Parietal lobe (tissue), 2 donors: Measurements from ENCODE around the gene RPS16. TPM values are rescaled to one million over a fixed set of nuclear protein-coding genes. Genes with fewer than 3 reads are reported as not detected.

Experiments
- small RNA-seq: library from RNA; depleted of rRNA; stranded (forward); fragments of <200 nt; gene quantifications from one replicate; pipeline ENCODE3, GENCODE V24; 2014; ENCODE audit warnings: low replicate concordance
- total RNA-seq: library from RNA; depleted of rRNA; stranded (reverse); fragments of >200 nt; gene quantifications from one replicate; pipeline ENCODE4 v1.2.3, GENCODE V29; 2014

Gene RPS16
- total RNA-seq: 67.9 TPM

DNA sequence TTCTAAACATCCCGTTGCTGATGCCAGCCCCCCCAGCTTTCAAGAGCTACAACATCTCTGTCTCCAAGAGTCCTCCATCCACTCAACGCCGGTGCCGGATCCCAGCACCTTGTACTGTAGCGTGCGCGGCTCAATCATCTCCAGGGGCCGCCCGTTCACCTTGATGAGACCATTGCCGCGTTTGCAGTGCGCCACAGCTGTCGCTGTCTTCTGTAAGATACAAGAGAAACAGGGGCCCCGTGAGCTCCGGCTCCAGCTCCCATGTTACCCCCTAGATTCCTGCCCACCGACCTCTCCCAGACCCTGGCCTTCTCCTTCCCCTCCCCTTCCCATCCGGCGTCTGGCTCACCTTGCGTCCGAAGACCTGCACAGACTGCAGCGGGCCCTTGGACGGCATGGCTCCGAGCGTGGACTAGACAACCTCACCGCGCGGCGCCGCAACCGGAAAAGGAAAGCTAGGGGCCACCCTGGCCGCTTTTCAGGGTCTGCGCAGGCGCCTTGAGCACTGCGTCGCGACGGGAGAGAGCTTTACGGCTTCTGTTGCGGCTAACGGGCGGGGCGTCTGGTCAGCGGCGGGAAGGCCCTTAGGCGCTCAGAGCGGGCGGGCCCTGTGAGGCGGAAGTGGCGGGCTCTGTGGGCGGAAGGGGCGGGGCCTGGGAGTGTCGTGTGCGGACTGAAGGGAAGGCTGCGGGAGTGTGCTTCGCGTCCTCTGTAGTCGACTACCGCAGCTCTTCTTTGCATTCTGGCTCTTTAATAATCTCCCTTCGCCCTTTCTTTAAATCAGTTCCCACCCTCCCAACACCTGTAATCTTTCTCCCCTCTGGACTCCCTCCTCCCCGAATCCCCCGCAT lies at the start of gene RPS16:
TSS of gene RPS16 (minus strand) at position 451 of the 851 bp plus-strand sequence. CDS start at position 397, 54 bp downstream.

DNA sequence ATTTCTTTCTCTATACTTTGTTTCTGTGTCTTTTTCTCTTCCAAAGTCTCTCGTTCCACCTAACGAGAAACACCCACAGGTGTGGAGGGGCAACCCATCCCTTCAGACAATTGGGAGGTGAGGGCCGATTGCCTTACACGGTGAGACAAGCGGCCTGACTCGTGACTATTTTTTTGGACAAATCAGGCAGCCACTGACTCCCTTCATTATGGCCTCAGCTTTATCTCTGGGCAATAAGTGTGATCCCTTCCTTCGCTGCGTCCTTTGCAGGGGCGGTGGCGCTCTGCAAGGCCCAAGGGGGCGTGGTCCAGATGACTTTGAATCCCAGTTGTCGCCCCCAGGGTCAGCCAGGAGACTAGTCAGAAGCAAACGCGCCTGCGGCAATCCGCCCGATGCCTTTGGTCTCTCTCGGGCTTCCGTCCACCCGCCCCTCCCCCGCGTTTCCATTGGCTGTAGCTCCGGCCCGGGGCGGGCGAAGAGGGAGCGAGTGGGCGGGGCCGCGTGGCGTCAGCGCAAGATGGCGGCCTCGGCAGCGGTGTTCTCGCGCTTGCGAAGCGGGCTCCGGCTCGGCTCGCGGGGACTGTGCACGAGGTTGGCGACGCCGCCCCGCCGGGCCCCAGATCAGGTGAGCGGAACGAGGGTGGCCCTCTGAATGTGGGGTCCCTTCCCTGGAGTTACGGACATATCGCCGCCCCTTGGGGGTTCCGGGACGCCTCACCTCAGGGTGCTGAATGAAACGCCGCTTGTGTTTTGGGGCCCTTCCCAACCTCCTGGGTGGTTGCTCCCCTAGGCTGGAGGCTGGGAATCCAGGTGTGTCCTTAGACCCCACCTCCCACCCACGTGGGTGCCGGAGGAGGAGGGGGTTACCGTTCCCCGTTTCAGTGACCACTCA lies 44.8 kb upstream of the RPS16 start, which contains the start of gene TIMM50:
TSS of gene TIMM50 (plus strand) at position 502 of the 892 bp plus-strand sequence. CDS start at position 518, 16 bp downstream.

DNA sequence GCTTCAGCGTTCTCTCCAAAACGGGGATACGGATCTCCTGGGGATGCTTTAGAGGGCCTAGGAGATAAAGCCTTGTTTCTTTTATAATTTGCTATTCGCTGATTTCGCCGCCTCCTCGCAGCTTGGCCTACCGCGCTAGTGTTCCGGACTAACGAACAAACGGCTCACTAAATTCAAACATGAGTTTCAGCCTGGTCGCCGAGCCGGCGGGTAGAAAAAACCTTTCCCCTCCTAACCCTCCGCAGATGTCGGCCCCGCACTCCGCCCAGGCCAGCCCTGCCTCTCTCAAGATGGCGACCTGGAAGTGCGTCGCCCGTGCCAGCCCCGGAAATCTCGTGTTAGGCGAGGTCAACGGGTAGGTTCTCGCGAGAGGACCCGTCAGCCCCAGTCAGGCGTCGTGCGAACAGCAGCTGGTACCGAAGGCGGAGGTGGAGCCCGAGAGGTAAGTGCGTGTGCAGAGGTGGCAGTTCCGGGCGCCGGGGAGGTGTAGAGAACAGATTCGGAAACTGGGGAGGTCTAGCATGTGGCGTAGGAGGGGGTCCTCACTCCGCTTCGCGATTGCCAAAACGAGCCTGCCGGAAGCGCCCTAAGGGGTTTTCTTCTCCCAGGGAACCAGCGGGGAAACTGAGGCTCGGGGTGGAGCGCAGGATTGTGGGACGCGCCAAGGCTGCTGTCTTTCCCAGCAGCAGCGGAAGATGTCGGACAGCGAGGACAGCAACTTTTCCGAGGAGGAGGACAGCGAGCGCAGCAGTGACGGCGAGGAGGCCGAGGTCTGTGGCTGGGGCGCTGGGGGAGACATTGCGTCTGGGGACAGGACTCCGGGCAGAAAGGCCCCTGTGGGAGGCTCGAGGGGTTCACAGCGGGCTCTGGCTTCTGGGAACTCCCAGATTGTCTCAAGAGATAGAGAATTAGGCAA lies 9.7 kb upstream of the RPS16 start, which contains the start of gene SUPT5H:
TSS of gene SUPT5H (plus strand) at position 387 of the 916 bp plus-strand sequence. CDS start at position 696, 309 bp downstream.

DNA sequence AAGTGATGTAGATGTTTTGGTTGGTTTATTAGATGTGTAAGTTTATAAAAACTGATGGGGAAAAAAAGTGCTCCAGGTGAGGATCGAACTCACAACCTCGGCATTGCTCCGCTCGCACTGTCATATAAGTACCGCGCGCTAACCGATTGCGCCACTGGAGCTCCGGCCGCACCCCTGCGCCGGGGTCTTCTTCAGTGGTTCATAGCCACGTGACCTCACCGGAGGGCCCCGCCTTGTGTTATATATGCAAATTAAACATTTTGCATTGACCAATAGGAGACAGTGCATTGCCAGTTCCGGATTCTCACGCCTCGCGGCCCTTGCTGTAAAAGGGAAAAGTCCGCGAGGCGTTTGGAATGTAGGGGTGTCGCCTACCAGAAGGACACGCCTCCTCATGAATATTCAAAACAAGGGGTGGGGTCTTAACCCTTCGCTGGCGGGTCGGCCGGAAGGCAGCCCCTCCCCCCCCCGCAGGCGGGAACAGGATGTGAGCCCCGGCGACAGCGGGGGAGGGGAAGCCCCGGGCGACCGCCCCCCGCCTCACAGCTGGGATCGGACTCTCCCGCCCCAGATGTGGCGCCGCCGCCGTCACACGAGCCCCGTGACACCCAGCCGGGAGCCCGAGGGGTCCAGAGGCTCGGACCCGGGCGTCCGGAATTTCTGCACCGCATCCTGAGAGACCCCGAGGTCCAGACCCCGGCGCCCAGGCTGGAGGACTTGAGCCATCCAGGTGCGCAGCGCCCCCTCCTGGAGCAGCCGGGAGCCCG lies 23.5 kb downstream of the RPS16 start, which contains the start of gene PLEKHG2:
TSS of gene PLEKHG2 (plus strand) at position 570 of the 767 bp plus-strand sequence. CDS start 1,418 bp downstream, outside the sequence.

DNA sequence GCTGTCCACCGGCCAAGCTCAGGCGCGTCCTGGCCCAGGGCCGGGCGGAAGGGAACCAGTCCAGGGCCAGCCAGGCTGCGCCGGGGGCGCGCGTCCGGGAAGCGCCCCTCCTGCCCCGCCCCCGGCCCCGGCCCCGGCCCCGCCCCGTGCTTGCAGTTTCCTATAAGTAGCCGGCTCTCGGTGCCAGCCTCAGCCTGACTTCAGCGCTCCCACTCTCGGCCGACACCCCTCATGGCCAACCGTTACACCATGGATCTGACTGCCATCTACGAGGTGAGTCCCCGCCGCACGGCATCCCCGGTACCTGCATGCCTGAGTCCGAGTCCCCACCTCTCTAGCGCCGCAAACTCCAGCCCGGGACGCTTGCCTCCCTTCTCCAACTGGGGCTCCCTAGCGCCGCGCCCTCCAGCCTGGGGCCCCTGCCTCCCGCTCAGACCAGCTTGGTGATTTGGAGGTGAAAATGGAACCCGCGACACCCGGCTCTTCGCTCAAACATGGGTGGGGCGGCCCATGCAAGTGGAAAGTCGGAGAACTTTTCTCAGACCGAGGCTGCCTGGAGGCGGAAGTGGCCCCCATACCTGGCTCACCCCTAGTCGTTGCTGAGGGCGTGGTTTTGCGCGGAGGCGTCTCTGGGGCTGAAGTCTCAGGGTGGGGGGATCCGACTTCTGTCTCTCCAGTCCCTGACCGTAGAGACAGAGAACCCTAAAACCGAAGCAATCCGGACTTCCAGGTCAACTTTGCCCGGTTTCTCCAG lies 28.9 kb downstream of the RPS16 start, which contains the start of gene ZFP36:
TSS of gene ZFP36 (plus strand) at position 192 of the 754 bp plus-strand sequence. CDS start at position 250, 58 bp downstream.

DNA sequence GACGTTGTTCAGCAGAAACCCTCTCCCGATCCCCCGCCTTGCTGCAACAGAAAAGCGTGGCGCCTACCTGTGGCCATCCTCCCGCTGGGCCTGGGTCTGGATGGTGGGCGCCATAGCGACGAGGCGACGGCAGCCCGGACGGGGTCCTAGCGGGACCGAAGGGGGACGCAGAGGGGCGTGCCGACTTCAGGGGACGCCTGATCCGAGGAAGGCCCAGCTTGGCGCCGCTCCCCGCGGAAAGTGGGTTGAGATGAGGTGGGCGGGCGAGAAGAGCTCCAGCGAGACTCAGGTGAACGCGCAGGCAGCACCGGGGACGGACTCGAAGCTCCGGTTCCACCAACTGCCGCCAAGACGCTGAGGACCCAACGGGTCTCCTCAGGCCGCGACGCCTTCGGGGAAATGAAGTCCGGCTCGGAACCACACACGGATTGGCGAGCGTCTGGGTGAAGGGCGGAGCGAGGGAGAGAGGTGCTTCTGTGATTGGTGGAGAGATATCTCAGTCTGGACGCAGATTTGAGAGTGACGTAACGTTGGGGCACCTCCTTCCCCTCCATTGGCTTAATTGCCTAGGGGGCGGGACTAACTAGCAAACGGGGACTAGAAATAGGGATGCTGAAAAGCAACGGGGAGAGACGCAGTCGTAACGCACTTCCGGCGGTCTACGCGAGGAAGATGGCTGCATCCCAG lies 44.9 kb downstream of the RPS16 start, which contains the start of the genes MED29 and PAF1:
TSS of gene MED29 (plus strand) at position 628 of the 687 bp plus-strand sequence. CDS start at position 673, 45 bp downstream.
TSS of gene PAF1 (minus strand) at position 356 of the 687 bp plus-strand sequence. CDS start at position 114, 242 bp downstream.

Small RNA genes within 50 kb of the gene (small RNA-seq; reads per million reads assigned to genes)
- gene MIR4530: not detected

Other genes with a start within 250 kb of the RPS16 start
- gene NCCRP1, start 239.0 kb downstream of the RPS16 start, total RNA-seq: not detected
- gene SYCN, start 231.7 kb downstream of the RPS16 start, total RNA-seq: not detected
- not detected for gene IFNL3, start 190.9 kb downstream of the RPS16 start, total RNA-seq
- not detected for gene IFNL4, start 187.1 kb downstream of the RPS16 start, total RNA-seq
- not detected for gene IFNL2, start 167.6 kb downstream of the RPS16 start, total RNA-seq
- gene IFNL1, start 139.5 kb downstream of the RPS16 start, total RNA-seq: not detected
- gene LRFN1, start 115.1 kb downstream of the RPS16 start, total RNA-seq: 9.4 TPM
- gene GMFG, start 99.9 kb downstream of the RPS16 start, total RNA-seq: 0.94 TPM
- gene SAMD4B, start 93.5 kb downstream of the RPS16 start, total RNA-seq: 63.2 TPM
- 31.3 TPM for gene PAF1, start 44.8 kb downstream of the RPS16 start, total RNA-seq
- 20.0 TPM for gene MED29, start 44.6 kb downstream of the RPS16 start, total RNA-seq
- 0.94 TPM for gene ZFP36, start 29.1 kb downstream of the RPS16 start, total RNA-seq
- gene PLEKHG2, start 23.3 kb downstream of the RPS16 start, total RNA-seq: 49.1 TPM
- gene SUPT5H, start 9.6 kb upstream of the RPS16 start, total RNA-seq: 70.7 TPM
- 41.6 TPM for gene TIMM50, start 44.9 kb upstream of the RPS16 start, total RNA-seq
- gene DLL3, start 63.0 kb upstream of the RPS16 start, total RNA-seq: 23.2 TPM
- gene SELENOV, start 79.2 kb upstream of the RPS16 start, total RNA-seq: not detected
- gene EID2B, start 96.9 kb upstream of the RPS16 start, total RNA-seq: 15.3 TPM
- 16.9 TPM for gene EID2, start 104.2 kb upstream of the RPS16 start, total RNA-seq
- gene LGALS13, start 166.6 kb upstream of the RPS16 start, total RNA-seq: not detected
- not detected for gene LGALS16, start 220.0 kb upstream of the RPS16 start, total RNA-seq